CD14-positive monocyte (primary cell): ENCODE results near the gene SHROOM3. TPM values are rescaled to one million over a fixed set of nuclear protein-coding genes. Genes with fewer than 3 reads are reported as not detected.

Source experiments
- DNase-seq, 3 donors: peaks; one replicate each; pipeline ENCODE4 v3.0.0-alpha.2; 2011 to 2022
- H2AFZ ChIP-seq: 2 replicates; pipeline ENCODE4 v1.6.0; 2012; ENCODE audit warnings: mild to moderate bottlenecking, low read depth, low read length, inconsistent platforms; ENCODE audit not compliant: insufficient read depth, poor library complexity, severe bottlenecking
- H3K27ac ChIP-seq, 2 donors: 1 replicate in 1 of 2; 2 replicates in 1 of 2; pipeline ENCODE4 v1.5.1; 2012 to 2013; ENCODE audit warnings: low read length in 2 of 2, control low read depth in 1 of 2, inconsistent platforms in 1 of 2, low read depth in 1 of 2, mild to moderate bottlenecking in 1 of 2
- H3K27me3 ChIP-seq, 2 donors: one replicate each; pipeline versions ENCODE4 v1.6.0 to v1.6.1; 2011 to 2013; ENCODE audit warnings: low read length in 2 of 2; ENCODE audit not compliant: control insufficient read depth in 2 of 2, insufficient read depth in 2 of 2
- H3K36me3 ChIP-seq, 2 donors: replicated peaks in 1 of 2; 1 replicate in 1 of 2; 2 replicates in 1 of 2; pipeline versions ENCODE4 v1.5.1 to v1.6.1; 2012 to 2013; ENCODE audit warnings: low read length in 2 of 2, control low read depth in 1 of 2, inconsistent platforms in 1 of 2, mild to moderate bottlenecking in 1 of 2; ENCODE audit not compliant: insufficient read depth in 2 of 2, control insufficient read depth in 1 of 2
- H3K4me1 ChIP-seq, 2 donors: 1 replicate in 1 of 2; 2 replicates in 1 of 2; pipeline versions ENCODE4 v1.5.1 to v1.6.1; 2012 to 2013; ENCODE audit warnings: low read length in 2 of 2, control low read depth in 1 of 2, inconsistent platforms in 1 of 2, mild to moderate bottlenecking in 1 of 2, moderate library complexity in 1 of 2; ENCODE audit not compliant: insufficient read depth in 2 of 2, control insufficient read depth in 1 of 2
- H3K4me2 ChIP-seq: replicated peaks from 2 replicates; pipeline ENCODE3; 2012; ENCODE audit warnings: low read length, moderate library complexity, mild to moderate bottlenecking; ENCODE audit not compliant: poor library complexity, severe bottlenecking; ENCODE audit errors: extremely low read depth
- H3K4me3 ChIP-seq, 3 experiments: fragments of 200-600 bp in 1 of 3; sonication (generic) in 1 of 3; replicated peaks in 1 of 3; 1 replicate in 2 of 3; 2 replicates in 1 of 3; pipeline ENCODE4 v1.5.1; 2011 to 2013; ENCODE audit warnings: low read length in 3 of 3, mild to moderate bottlenecking in 3 of 3, control low read depth in 2 of 3, low read depth in 2 of 3, inconsistent platforms in 1 of 3, moderate library complexity in 1 of 3
- H3K79me2 ChIP-seq: 2 replicates; pipeline ENCODE4 v1.6.0; 2012; ENCODE audit warnings: mild to moderate bottlenecking, control low read depth, inconsistent platforms, low read length, moderate library complexity; ENCODE audit not compliant: insufficient read depth
- H3K9ac ChIP-seq: 2 replicates; pipeline ENCODE4 v1.6.0; 2017; ENCODE audit warnings: low read length, mild to moderate bottlenecking; ENCODE audit not compliant: insufficient read depth, poor library complexity, severe bottlenecking
- H3K9me3 ChIP-seq, 2 donors: replicated peaks in 1 of 2; 1 replicate in 1 of 2; 2 replicates in 1 of 2; pipeline versions ENCODE4 v1.5.1 to v1.6.1; 2012 to 2013; ENCODE audit warnings: low read length in 2 of 2, control low read depth in 1 of 2; ENCODE audit not compliant: control insufficient read depth in 1 of 2, insufficient read depth in 1 of 2
- H4K20me1 ChIP-seq: 2 replicates; pipeline ENCODE4 v1.6.0; 2012; ENCODE audit warnings: mild to moderate bottlenecking, low read length, control low read depth, moderate library complexity; ENCODE audit not compliant: insufficient read depth
- H3K27ac Mint-ChIP-seq, 7 donors: one replicate each; pipeline ENCODE4 v1.8.0; 2020; ENCODE audit warnings: mild to moderate bottlenecking in 7 of 7, mixed read lengths in 7 of 7, moderate library complexity in 6 of 7, inconsistent platforms in 2 of 7
- H3K27me3 Mint-ChIP-seq, 3 donors: one replicate each; pipeline ENCODE4 v1.8.0; 2021 to 2022; ENCODE audit warnings: low read depth in 3 of 3, mild to moderate bottlenecking in 3 of 3, mixed read lengths in 3 of 3, moderate library complexity in 3 of 3, inconsistent platforms in 1 of 3
- H3K36me3 Mint-ChIP-seq, 2 donors: one replicate each; pipeline ENCODE4 v1.8.0; 2020; ENCODE audit warnings: mixed read lengths in 2 of 2, inconsistent platforms in 1 of 2, mild to moderate bottlenecking in 1 of 2
- H3K4me1 Mint-ChIP-seq: one replicate; pipeline ENCODE4 v1.8.0; 2020; ENCODE audit warnings: mild to moderate bottlenecking, mixed read lengths
- H3K4me3 Mint-ChIP-seq, 2 donors: one replicate each; pipeline ENCODE4 v1.8.0; 2020; ENCODE audit warnings: mild to moderate bottlenecking in 2 of 2, mixed read lengths in 2 of 2, moderate library complexity in 1 of 2
- H3K9me3 Mint-ChIP-seq, 7 donors: one replicate each; pipeline ENCODE4 v1.8.0; 2020 to 2022; ENCODE audit warnings: mixed read lengths in 7 of 7, mild to moderate bottlenecking in 6 of 7, moderate library complexity in 6 of 7, inconsistent platforms in 2 of 7
- WGBS: methylation state at CpG from one replicate; pipeline ENCODE4 v1.1.5; 2013; ENCODE audit warnings: missing lambda C conversion rate; ENCODE audit not compliant: insufficient coverage; 5-methylcytosine and 5-hydroxymethylcytosine counted together
- intact Hi-C, 2 donors: fragments of 100-400 bp; cut with micrococcal nuclease; formaldehyde crosslinking; loops; one replicate each; pipeline versions ENCODE4 v1.15.0 to v1.15.1; 2023
- polyA plus RNA-seq, 3 donors: library from polyadenylated mRNA; depleted of rRNA in 1 of 3; unstranded in 2 of 3; stranded (reverse) in 1 of 3; fragments of 300-500 nt in 2 of 3; fragments of >200 nt in 1 of 3; fragmentation: Illumina TruSeq in 2 of 3; gene quantifications; 1 replicate in 2 of 3; 2 replicates in 1 of 3; pipeline ENCODE4 v1.2.3, GENCODE V29; 2012 to 2021
- TF ChIP-seq, protein P1 (sequence below): fragments of 200-600 bp; IDR thresholded peaks from one replicate; pipeline ENCODE4 v1.8.0; 2022; ENCODE audit warnings: antibody characterized with exemption, mild to moderate bottlenecking

SHROOM3 gene
- polyA plus RNA-seq, 3 donors: not detected

DNA sequence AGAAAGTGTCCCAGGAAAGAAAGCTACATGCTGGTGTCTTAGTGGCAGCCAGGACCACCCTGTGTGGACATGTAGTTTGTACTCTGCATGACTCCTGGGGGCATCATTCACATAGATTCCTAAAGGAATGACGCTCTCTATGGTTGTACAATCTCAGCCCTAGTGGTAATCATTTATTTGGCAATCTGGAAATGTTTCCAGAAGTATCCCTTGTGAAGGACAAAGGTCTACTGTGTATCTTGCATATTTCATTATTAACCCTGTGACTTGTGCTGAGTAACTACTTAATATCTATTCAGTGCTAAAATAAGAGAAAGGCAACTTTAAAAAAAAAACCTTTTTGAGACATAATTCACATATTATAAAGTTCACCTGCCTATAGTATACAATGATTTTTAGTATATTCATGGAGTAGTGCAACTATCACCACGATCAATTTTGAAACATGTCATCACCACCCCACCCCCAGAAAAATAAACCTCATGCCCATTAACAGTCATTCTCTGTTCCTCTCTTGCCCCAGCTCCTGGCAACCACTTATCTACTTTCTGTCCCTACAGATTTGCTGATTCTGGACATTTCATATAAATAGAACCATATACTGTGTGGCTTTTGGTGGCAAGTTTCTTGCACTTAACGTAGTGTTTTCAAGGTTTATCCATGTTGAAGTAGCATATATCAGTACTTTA, 51.7 kb downstream of the SHROOM3 start:
- no peak overlapping the region for H2AFZ ChIP-seq
- no peak overlapping the region for H3K9ac ChIP-seq
- no peaks in the 10 kb centered on the region for H3K79me2 ChIP-seq

DNA sequence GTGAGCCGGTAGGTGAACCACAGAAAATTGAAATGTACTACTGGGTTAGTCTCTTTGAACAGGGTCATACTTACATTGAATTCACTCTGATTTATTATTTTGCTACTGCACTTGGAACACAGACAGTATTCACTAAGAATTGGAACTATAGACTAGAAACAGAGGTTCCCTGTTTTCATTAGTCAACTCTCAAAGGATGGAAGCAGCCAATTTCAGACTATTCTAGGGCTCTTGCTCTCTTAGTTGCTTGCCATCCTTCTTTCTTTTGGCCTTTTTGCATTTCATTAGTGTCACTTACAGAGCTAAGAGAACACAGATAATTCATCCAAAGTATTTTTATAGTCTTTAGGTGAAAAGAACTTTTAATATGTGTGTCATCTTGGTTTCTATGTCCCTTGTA, 52.6 kb downstream of the SHROOM3 start:
- H3K4me1 ChIP-seq: no peaks in the 10 kb centered on the region
- no peak overlapping the region for H3K27ac ChIP-seq
- H3K9ac ChIP-seq: no peak overlapping the region
- H3K9me3 ChIP-seq: no peaks in the 10 kb centered on the region
- H3K79me2 ChIP-seq: no peaks in the 10 kb centered on the region
- Mint-ChIP-seq H3K27me3 (peaks cover 0 to 1% (median 0%) of the 10 kb centered on the region in 3 donors), H3K4me1 (no peaks in the 10 kb centered on the region), H3K9me3 (peaks cover 0 to 7% (median 1%) of the 10 kb centered on the region in 7 donors), H3K36me3 (no peaks in the 10 kb centered on the region), H3K4me3 (no peak overlapping the region), H3K27ac (no peak overlapping the region)
- intact Hi-C loops: no loop called here
- WGBS: no CpG with 5 or more reads among the region's 1 CpG
- no peak overlapping the region for H3K4me2 ChIP-seq
- no peaks in the 10 kb centered on the region for H3K36me3 ChIP-seq
- no peaks in the 10 kb centered on the region for H3K27me3 ChIP-seq
- no peaks in the 10 kb centered on the region for H4K20me1 ChIP-seq
- no peak for DNase-seq
- H3K4me3 ChIP-seq: no peak overlapping the region
- TF ChIP-seq, protein P1, sequence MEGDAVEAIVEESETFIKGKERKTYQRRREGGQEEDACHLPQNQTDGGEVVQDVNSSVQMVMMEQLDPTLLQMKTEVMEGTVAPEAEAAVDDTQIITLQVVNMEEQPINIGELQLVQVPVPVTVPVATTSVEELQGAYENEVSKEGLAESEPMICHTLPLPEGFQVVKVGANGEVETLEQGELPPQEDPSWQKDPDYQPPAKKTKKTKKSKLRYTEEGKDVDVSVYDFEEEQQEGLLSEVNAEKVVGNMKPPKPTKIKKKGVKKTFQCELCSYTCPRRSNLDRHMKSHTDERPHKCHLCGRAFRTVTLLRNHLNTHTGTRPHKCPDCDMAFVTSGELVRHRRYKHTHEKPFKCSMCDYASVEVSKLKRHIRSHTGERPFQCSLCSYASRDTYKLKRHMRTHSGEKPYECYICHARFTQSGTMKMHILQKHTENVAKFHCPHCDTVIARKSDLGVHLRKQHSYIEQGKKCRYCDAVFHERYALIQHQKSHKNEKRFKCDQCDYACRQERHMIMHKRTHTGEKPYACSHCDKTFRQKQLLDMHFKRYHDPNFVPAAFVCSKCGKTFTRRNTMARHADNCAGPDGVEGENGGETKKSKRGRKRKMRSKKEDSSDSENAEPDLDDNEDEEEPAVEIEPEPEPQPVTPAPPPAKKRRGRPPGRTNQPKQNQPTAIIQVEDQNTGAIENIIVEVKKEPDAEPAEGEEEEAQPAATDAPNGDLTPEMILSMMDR: no peak
- no peak overlapping the region for H2AFZ ChIP-seq

More for the DNA sequence above, 51.7 kb downstream of the SHROOM3 start:
- no peak overlapping the region for H3K27ac Mint-ChIP-seq
- H3K9me3 Mint-ChIP-seq: peaks cover 0 to 8% (median 3%) of the 10 kb centered on the region in 7 donors
- H3K27me3 ChIP-seq: no peaks in the 10 kb centered on the region
- H3K27ac ChIP-seq: no peak overlapping the region
- H3K4me2 ChIP-seq: no peak overlapping the region
- no peak for DNase-seq
- 43% methylated on average over 1 of the region's 3 CpGs for WGBS
- no peaks in the 10 kb centered on the region for H3K4me1 Mint-ChIP-seq
- peaks cover 0 to 1% (median 0%) of the 10 kb centered on the region in 3 donors for H3K27me3 Mint-ChIP-seq
- H3K36me3 Mint-ChIP-seq: no peaks in the 10 kb centered on the region
- H3K4me3 ChIP-seq: no peak overlapping the region
- TF ChIP-seq, protein P1: no peak
- H3K36me3 ChIP-seq: no peaks in the 10 kb centered on the region
- H4K20me1 ChIP-seq: no peaks in the 10 kb centered on the region
- no peaks in the 10 kb centered on the region for H3K9me3 ChIP-seq
- intact Hi-C loops: no loop called here
- no peak overlapping the region for H3K4me3 Mint-ChIP-seq
- no peaks in the 10 kb centered on the region for H3K4me1 ChIP-seq
